ENCODE results near the gene BROX.
"Not testable (repeated sequence)": the region's sequence is repeated elsewhere in the genome, so short reads cannot be mapped to it uniquely, and the experiment has no call there.

Gene BROX

DNA sequence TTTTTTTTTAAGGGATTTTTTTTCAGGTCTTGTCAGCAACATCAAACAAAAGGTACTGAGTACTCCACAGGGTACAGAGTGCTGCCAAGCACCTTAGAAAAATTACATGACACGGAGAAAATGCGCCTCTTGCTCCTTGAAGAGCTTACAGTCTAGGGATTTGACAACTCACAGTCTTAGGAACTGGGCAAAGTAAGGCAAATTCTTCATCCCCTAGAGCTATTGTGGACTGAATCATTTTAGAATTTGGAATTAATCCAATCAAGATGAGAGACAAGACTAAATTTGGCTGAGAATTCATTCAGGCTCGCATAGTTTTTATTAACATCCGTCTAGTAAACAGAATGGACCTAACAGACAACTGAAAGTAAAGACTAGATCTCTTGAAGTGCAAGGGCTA lies 44.2 kb upstream of the BROX start:
- not testable (repeated sequence) for H3K4ac ChIP-seq (ENCODE audit: low read depth in 1 of 2, low read length in 2 of 2); H3K27me3 ChIP-seq (ENCODE audit: control insufficient read depth in 1 of 2, insufficient read depth in 1 of 2, low read length in 2 of 2); H2AFZ ChIP-seq (ENCODE audit: low read depth, low read length); H3K27ac ChIP-seq (ENCODE audit: low read length, poor library complexity, severe bottlenecking); H3K4me1 ChIP-seq (ENCODE audit: control insufficient read depth, insufficient read depth, low read depth, low read length); DNase-seq; H3K18ac ChIP-seq (ENCODE audit: low read depth in 1 of 2, low read length in 2 of 2); H2BK120ac ChIP-seq (ENCODE audit: low read depth, low read length); H2AK5ac ChIP-seq (ENCODE audit: low read length, severe bottlenecking); H3K23ac ChIP-seq (ENCODE audit: low read length in 2 of 2); H3K9me3 ChIP-seq (ENCODE audit: control insufficient read depth, low read length); H3K4me2 ChIP-seq (ENCODE audit: low read length, poor library complexity, severe bottlenecking); H2BK15ac ChIP-seq (ENCODE audit: low read depth, poor library complexity, severe bottlenecking); H4K8ac ChIP-seq (ENCODE audit: low read length); H2BK12ac ChIP-seq (ENCODE audit: low read length in 2 of 2); H2BK5ac ChIP-seq (ENCODE audit: low read depth, low read length, poor library complexity, severe bottlenecking); H3K4me3 ChIP-seq (ENCODE audit: insufficient read depth in 1 of 2, low read depth in 1 of 2, low read length in 2 of 2); H4K91ac ChIP-seq (ENCODE audit: low read length); H3K9ac ChIP-seq (ENCODE audit: low read length); H3K14ac ChIP-seq (ENCODE audit: low read length in 2 of 2)
- no CpG with 5 or more reads among the region's 4 CpGs for WGBS
- peaks cover 24 to 82% of the 10 kb centered on the region in 2 experiments for H3K36me3 ChIP-seq (ENCODE audit: control insufficient read depth in 1 of 2, insufficient read depth in 2 of 2, low read depth in 1 of 2, low read length in 2 of 2)
- peaks cover 19% of the 10 kb centered on the region for H3K79me1 ChIP-seq (replicated peaks; ENCODE audit: low read length, poor library complexity, severe bottlenecking)

DNA sequence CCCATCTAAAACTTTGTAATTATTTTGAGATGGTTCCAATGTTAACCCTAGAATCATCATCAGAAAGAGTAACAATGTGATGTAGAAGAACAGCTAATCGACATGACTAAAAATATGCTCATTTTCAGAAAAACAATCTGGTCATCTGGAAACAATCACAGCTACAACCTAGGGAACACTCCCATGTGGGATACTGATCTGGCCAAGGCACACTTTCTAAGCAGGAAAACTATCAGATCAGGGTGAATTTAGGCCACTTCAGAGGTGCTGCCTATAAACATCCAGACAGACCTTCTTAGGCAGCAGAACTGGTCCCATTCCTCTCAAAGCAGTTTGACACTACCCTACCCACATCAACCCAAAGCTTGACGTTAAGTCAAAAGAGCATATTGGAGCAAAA lies 43.3 kb upstream of the BROX start:
- not testable (repeated sequence) for H3K27me3 ChIP-seq (ENCODE audit: control insufficient read depth in 1 of 2, insufficient read depth in 1 of 2, low read length in 2 of 2); H4K91ac ChIP-seq (ENCODE audit: low read length); H3K9me3 ChIP-seq (ENCODE audit: control insufficient read depth, low read length); H3K4me2 ChIP-seq (ENCODE audit: low read length, poor library complexity, severe bottlenecking); H3K4ac ChIP-seq (ENCODE audit: low read depth in 1 of 2, low read length in 2 of 2); H2BK15ac ChIP-seq (ENCODE audit: low read depth, poor library complexity, severe bottlenecking); H2AFZ ChIP-seq (ENCODE audit: low read depth, low read length); H3K18ac ChIP-seq (ENCODE audit: low read depth in 1 of 2, low read length in 2 of 2); H2AK5ac ChIP-seq (ENCODE audit: low read length, severe bottlenecking); DNase-seq; H3K4me1 ChIP-seq (ENCODE audit: control insufficient read depth, insufficient read depth, low read depth, low read length); H3K23ac ChIP-seq (ENCODE audit: low read length in 2 of 2); H2BK120ac ChIP-seq (ENCODE audit: low read depth, low read length); H3K4me3 ChIP-seq (ENCODE audit: insufficient read depth in 1 of 2, low read depth in 1 of 2, low read length in 2 of 2); H3K14ac ChIP-seq (ENCODE audit: low read length in 2 of 2); H3K9ac ChIP-seq (ENCODE audit: low read length); H2BK12ac ChIP-seq (ENCODE audit: low read length in 2 of 2); H3K27ac ChIP-seq (ENCODE audit: low read length, poor library complexity, severe bottlenecking); H2BK5ac ChIP-seq (ENCODE audit: low read depth, low read length, poor library complexity, severe bottlenecking); H4K8ac ChIP-seq (ENCODE audit: low read length)
- H3K36me3 ChIP-seq (ENCODE audit: control insufficient read depth in 1 of 2, insufficient read depth in 2 of 2, low read depth in 1 of 2, low read length in 2 of 2): peaks cover 20 to 77% of the 10 kb centered on the region in 2 experiments
- peaks cover 17% of the 10 kb centered on the region for H3K79me1 ChIP-seq (replicated peaks; ENCODE audit: low read length, poor library complexity, severe bottlenecking)
- WGBS: no CpG with 5 or more reads among the region's 2 CpGs

DNA sequence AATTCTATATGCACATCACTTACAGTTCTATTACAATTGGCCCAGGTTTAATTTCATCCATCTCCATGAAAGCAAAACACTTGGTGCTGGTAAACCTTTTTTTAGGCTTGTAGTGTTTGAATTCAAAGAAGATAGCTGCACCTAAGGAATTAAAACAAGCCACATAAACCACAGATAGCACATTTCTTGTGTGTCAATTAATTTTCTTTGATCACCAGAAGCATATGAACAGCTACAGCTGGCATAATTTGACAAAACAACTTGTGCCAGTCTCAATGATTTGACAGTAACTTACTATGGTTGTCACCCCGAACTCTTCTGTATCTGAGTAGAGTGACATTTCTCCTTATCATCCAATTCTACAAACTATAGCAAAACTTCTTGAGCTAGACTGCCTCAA lies 42.3 kb upstream of the BROX start:
- no peak overlapping the region for H2BK15ac ChIP-seq (ENCODE audit: low read depth, poor library complexity, severe bottlenecking)
- H3K4me3 ChIP-seq (ENCODE audit: insufficient read depth in 1 of 2, low read depth in 1 of 2, low read length in 2 of 2): no peak overlapping the region
- H3K9me3 ChIP-seq (ENCODE audit: control insufficient read depth, low read length): no peaks in the 10 kb centered on the region
- H2BK5ac ChIP-seq (ENCODE audit: low read depth, low read length, poor library complexity, severe bottlenecking): no peak overlapping the region
- peaks cover 15% of the 10 kb centered on the region for H3K79me1 ChIP-seq (replicated peaks; ENCODE audit: low read length, poor library complexity, severe bottlenecking)
- H4K8ac ChIP-seq (ENCODE audit: low read length): no peak overlapping the region
- no peak overlapping the region for H3K9ac ChIP-seq (ENCODE audit: low read length)
- no peak overlapping the region for H3K18ac ChIP-seq (ENCODE audit: low read depth in 1 of 2, low read length in 2 of 2)
- no peak overlapping the region for H2AK5ac ChIP-seq (ENCODE audit: low read length, severe bottlenecking)
- no peak overlapping the region for H3K14ac ChIP-seq (ENCODE audit: low read length in 2 of 2)
- H4K91ac ChIP-seq (ENCODE audit: low read length): no peak overlapping the region
- no peaks in the 10 kb centered on the region for H3K4me1 ChIP-seq (ENCODE audit: control insufficient read depth, insufficient read depth, low read depth, low read length)
- H3K4ac ChIP-seq (ENCODE audit: low read depth in 1 of 2, low read length in 2 of 2): no peak overlapping the region
- no peak overlapping the region for H2AFZ ChIP-seq (ENCODE audit: low read depth, low read length)
- DNase-seq: no peak
- peaks cover 15 to 77% of the 10 kb centered on the region in 2 experiments for H3K36me3 ChIP-seq (ENCODE audit: control insufficient read depth in 1 of 2, insufficient read depth in 2 of 2, low read depth in 1 of 2, low read length in 2 of 2)
- H3K23ac ChIP-seq (ENCODE audit: low read length in 2 of 2): no peak overlapping the region
- no peaks in the 10 kb centered on the region for H3K27me3 ChIP-seq (ENCODE audit: control insufficient read depth in 1 of 2, insufficient read depth in 1 of 2, low read length in 2 of 2)
- no peak overlapping the region for H3K4me2 ChIP-seq (ENCODE audit: low read length, poor library complexity, severe bottlenecking)
- H2BK12ac ChIP-seq (ENCODE audit: low read length in 2 of 2): no peak overlapping the region
- WGBS: 100% methylated on average over 1 of the region's 1 CpG
- no peak overlapping the region for H3K27ac ChIP-seq (ENCODE audit: low read length, poor library complexity, severe bottlenecking)
- no peak overlapping the region for H2BK120ac ChIP-seq (ENCODE audit: low read depth, low read length)

DNA sequence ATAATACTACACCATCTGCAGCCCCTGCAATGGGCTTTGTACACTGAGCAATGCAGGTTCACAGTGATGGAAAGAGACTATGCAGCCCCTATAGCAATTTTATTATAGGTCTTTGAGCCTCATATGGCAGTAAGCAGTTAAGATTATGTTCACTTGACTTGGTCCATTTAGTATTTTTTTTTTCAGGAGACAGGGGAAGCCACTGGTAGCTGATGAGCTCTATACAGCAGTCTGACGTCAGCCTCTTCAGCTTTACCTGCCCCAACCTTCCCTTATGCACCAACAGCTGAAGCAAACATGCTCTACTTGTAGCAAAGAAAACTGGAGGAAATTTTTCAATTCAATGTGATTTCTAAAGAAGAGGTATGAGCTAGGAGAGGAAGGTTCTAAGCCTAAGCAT lies 32.3 kb upstream of the BROX start:
- H2AK5ac ChIP-seq (ENCODE audit: low read length, severe bottlenecking): no peak overlapping the region
- H2BK5ac ChIP-seq (ENCODE audit: low read depth, low read length, poor library complexity, severe bottlenecking): no peak overlapping the region
- peaks cover 6 to 87% of the 10 kb centered on the region in 2 experiments for H3K36me3 ChIP-seq (ENCODE audit: control insufficient read depth in 1 of 2, insufficient read depth in 2 of 2, low read depth in 1 of 2, low read length in 2 of 2)
- H3K27me3 ChIP-seq (ENCODE audit: control insufficient read depth in 1 of 2, insufficient read depth in 1 of 2, low read length in 2 of 2): no peaks in the 10 kb centered on the region
- H2BK120ac ChIP-seq (ENCODE audit: low read depth, low read length): no peak overlapping the region
- H3K79me1 ChIP-seq (replicated peaks; ENCODE audit: low read length, poor library complexity, severe bottlenecking): peaks cover 5% of the 10 kb centered on the region
- no peak overlapping the region for H3K4me3 ChIP-seq (ENCODE audit: insufficient read depth in 1 of 2, low read depth in 1 of 2, low read length in 2 of 2)
- H3K23ac ChIP-seq (ENCODE audit: low read length in 2 of 2): no peak overlapping the region
- H4K8ac ChIP-seq (ENCODE audit: low read length): no peak overlapping the region
- no peaks in the 10 kb centered on the region for H3K9me3 ChIP-seq (ENCODE audit: control insufficient read depth, low read length)
- no peak for DNase-seq
- no peak overlapping the region for H3K4me2 ChIP-seq (ENCODE audit: low read length, poor library complexity, severe bottlenecking)
- no peak overlapping the region for H2BK15ac ChIP-seq (ENCODE audit: low read depth, poor library complexity, severe bottlenecking)
- H2AFZ ChIP-seq (ENCODE audit: low read depth, low read length): no peak overlapping the region
- no peak overlapping the region for H3K4ac ChIP-seq (ENCODE audit: low read depth in 1 of 2, low read length in 2 of 2)
- no peak overlapping the region for H3K27ac ChIP-seq (ENCODE audit: low read length, poor library complexity, severe bottlenecking)
- no CpG with 5 or more reads among the region's 1 CpG for WGBS
- H4K91ac ChIP-seq (ENCODE audit: low read length): no peak overlapping the region
- no peak overlapping the region for H3K9ac ChIP-seq (ENCODE audit: low read length)
- H3K14ac ChIP-seq (ENCODE audit: low read length in 2 of 2): no peak overlapping the region
- H2BK12ac ChIP-seq (ENCODE audit: low read length in 2 of 2): no peak overlapping the region
- no peak overlapping the region for H3K18ac ChIP-seq (ENCODE audit: low read depth in 1 of 2, low read length in 2 of 2)
- H3K4me1 ChIP-seq (ENCODE audit: control insufficient read depth, insufficient read depth, low read depth, low read length): no peaks in the 10 kb centered on the region

All from mesenchymal stem cell (in vitro differentiated cells and primary cell).